ENCODE measurements around the gene DPEP1. TPM values are rescaled to one million over a fixed set of nuclear protein-coding genes. Genes with fewer than 3 reads are reported as not detected.
"Not testable (repeated sequence)": the region's sequence is repeated elsewhere in the genome, so short reads cannot be mapped to it uniquely, and the experiment has no call there.

Gene DPEP1
- total RNA-seq, 6 experiments from 2014 or later, result 0.93 TPM; not detected in 5

- DNase-seq (no peak), ATAC-seq (no peak)
- intact Hi-C loops (cut with DNase I), result no loop called here
- Histone ChIP-seq H3K9me3 (no peaks in the 10 kb centered on the region), H3K27ac (no peak overlapping the region), H3K36me3 (no peaks in the 10 kb centered on the region), H3K4me1 (peaks cover 0 to 10% (median 0%) of the 10 kb centered on the region in 4 donors), H3K27me3 (no peaks in the 10 kb centered on the region), H3K4me3 (no peak overlapping the region)
- WGBS (ENCODE audit: insufficient coverage, low coverage, low lambda C conversion rate, missing lambda C conversion rate), result 97% methylated on average over 6 of the region's 7 CpGs
- TF ChIP-seq POLR2A (IDR thresholded peaks at IDR 0.05), result no peak
- TF ChIP-seq, protein P1, sequence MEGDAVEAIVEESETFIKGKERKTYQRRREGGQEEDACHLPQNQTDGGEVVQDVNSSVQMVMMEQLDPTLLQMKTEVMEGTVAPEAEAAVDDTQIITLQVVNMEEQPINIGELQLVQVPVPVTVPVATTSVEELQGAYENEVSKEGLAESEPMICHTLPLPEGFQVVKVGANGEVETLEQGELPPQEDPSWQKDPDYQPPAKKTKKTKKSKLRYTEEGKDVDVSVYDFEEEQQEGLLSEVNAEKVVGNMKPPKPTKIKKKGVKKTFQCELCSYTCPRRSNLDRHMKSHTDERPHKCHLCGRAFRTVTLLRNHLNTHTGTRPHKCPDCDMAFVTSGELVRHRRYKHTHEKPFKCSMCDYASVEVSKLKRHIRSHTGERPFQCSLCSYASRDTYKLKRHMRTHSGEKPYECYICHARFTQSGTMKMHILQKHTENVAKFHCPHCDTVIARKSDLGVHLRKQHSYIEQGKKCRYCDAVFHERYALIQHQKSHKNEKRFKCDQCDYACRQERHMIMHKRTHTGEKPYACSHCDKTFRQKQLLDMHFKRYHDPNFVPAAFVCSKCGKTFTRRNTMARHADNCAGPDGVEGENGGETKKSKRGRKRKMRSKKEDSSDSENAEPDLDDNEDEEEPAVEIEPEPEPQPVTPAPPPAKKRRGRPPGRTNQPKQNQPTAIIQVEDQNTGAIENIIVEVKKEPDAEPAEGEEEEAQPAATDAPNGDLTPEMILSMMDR (IDR thresholded peaks at IDR 0.05), result no peak
These were observed 46.7 kb downstream of the DPEP1 start for GRCh38 chr16:89660146-89660545.

GRCh38 chr16:89661215-89661614, 47.8 kb downstream of the DPEP1 start:
- DNase-seq (no peak), ATAC-seq (no peak)
- Histone ChIP-seq H3K27ac (no peak overlapping the region), H3K4me3 (no peak overlapping the region), H3K9me3 (no peaks in the 10 kb centered on the region), H3K36me3 (no peaks in the 10 kb centered on the region), H3K4me1 (peaks cover 0 to 9% (median 0%) of the 10 kb centered on the region in 4 donors), H3K27me3 (no peaks in the 10 kb centered on the region)
- no peak for TF ChIP-seq POLR2A (IDR thresholded peaks at IDR 0.05)
- TF ChIP-seq, protein P1 (IDR thresholded peaks at IDR 0.05), result no peak
- WGBS (ENCODE audit: insufficient coverage, low coverage, low lambda C conversion rate, missing lambda C conversion rate), result 88% methylated on average over 8 of the region's 9 CpGs
- intact Hi-C loops (cut with DNase I), result no loop called here

DNA sequence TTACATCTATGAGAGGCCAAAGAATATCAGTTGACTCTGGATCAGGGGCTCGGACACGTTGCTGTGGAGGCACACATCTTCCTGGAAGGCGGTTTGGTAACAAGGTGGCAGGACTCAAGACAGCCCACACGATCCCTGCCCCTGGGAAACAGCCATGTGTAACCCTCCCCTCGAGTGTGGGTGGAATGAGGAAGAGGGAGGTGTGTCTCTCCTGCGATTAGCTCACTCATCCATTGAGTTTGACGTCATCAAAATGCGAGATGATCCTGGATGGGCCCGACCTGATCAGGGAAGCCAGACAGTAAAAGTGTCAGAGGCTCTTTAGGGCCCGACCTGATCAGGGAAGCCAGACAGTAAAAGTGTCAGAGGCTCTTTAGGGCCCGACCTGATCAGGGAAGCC, 50.8 kb downstream of the DPEP1 start:
- H3K27me3 ChIP-seq; H3K36me3 ChIP-seq; H3K9me3 ChIP-seq; H3K27ac ChIP-seq; intact Hi-C loops (cut with DNase I); DNase-seq; ATAC-seq; H3K4me3 ChIP-seq: not testable (repeated sequence)
- H3K4me1 ChIP-seq, result peaks cover 0 to 12% (median 0%) of the 10 kb centered on the region in 4 donors
- WGBS (ENCODE audit: insufficient coverage, low coverage, low lambda C conversion rate, missing lambda C conversion rate), result 84% methylated on average over 8 of the region's 11 CpGs

GRCh38 chr16:89667000-89667399, 53.6 kb downstream of the DPEP1 start:
- TF ChIP-seq, protein P1 (IDR thresholded peaks at IDR 0.05), result peak in 2 of 4 donors; percentile 20 to 35
- H3K27me3 ChIP-seq; intact Hi-C loops (cut with DNase I); H3K27ac ChIP-seq; H3K4me3 ChIP-seq; DNase-seq; ATAC-seq; H3K36me3 ChIP-seq; H3K9me3 ChIP-seq: not testable (repeated sequence)
- H3K4me1 ChIP-seq, result peaks cover 0 to 12% (median 0%) of the 10 kb centered on the region in 4 donors
- 58% methylated on average over 3 of the region's 7 CpGs for WGBS (ENCODE audit: insufficient coverage, low coverage, low lambda C conversion rate, missing lambda C conversion rate)

DNA sequence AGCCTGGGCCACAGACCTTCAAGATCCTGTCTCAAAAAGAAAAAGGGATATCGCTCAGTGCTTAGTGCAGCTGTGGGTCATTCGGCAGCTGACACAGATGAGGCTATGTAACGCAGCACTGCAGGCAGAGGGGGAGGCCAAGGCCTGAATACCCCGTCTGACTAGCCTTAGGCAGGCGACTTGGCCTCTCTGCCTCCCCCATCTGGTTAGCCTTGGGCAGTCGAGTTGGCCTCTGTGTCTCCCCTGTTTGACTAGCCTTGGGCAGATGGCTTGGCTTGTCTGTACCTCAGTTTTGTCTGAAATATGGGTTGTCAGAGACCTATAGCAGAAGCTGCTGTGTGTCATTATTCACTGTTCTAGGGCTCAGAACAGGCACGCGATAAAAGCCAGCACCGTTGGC, 54.2 kb downstream of the DPEP1 start:
- H3K9me3 ChIP-seq, result no peaks in the 10 kb centered on the region
- ATAC-seq, result no peak
- DNase-seq, result no peak
- intact Hi-C loops (cut with DNase I), result no loop called here
- H3K4me1 ChIP-seq, result peaks cover 0 to 12% (median 0%) of the 10 kb centered on the region in 4 donors
- WGBS (ENCODE audit: insufficient coverage, low coverage, low lambda C conversion rate, missing lambda C conversion rate), result 80% methylated on average over 1 of the region's 9 CpGs
- no peak overlapping the region for H3K27ac ChIP-seq
- TF ChIP-seq, protein P1 (IDR thresholded peaks at IDR 0.05), result no peak
- no peak for TF ChIP-seq POLR2A (IDR thresholded peaks at IDR 0.05)
- no peaks in the 10 kb centered on the region for H3K27me3 ChIP-seq
- H3K36me3 ChIP-seq, result no peaks in the 10 kb centered on the region
- H3K4me3 ChIP-seq, result no peak overlapping the region
